HTR-8/SVneo (cell line): ENCODE measurements around the gene CHRNB2.

Experiments
- DNase-seq: peaks from one replicate; pipeline ENCODE4 v3.0.0; 2011; ENCODE audit warnings: low spot score, mixed read lengths; ENCODE audit not compliant: insufficient read length
- FAIRE-seq: peaks from 2 replicates; lab custom pipeline; 2011; peaks lifted over from hg19 to GRCh38; lab: Jason Lieb, UNC

Gene CHRNB2

DNA sequence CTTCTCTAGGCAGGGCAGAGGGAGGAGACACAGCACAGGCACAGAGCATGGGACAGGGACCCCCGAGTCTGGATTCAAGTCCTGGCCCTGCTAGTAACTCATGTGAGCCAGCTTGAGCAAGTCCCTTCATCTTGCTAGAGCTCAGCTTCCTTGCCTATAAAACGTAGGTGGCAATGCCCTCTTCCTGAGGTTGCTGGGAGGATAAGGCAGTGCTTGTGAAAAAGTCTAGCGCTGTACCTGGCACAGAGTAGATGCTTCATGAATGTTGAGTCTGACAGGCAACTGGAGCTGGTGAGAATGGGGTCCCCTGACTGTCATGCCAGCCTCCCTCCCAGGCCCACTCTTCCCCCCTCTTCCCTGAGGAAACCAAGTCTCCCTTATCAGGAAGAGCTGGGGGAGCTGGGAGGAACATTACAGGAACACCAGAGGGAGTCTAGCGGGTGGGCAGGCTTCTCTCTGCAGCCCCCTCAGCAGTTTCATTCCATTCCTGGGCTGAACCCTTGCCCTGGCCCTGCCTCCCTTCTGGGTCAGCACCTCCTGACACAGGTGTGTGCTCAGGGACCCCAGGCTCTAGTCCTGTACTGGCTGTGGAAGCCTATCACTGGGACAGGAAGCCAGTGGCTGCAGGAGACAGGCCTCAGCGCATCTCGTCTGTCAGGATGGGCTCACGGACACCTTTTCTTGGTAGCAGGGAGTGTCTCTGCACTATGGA lies 9.9 kb downstream of the CHRNB2 start:
- DNase-seq: no peak
- FAIRE-seq: no peak

GRCh38 chr1:154578058-154578418 lies 10.5 kb downstream of the CHRNB2 start:
- FAIRE-seq: no peak
- DNase-seq: no peak

GRCh38 chr1:154579374-154579773 lies 11.8 kb downstream of the CHRNB2 start:
- FAIRE-seq: no peak
- no peak for DNase-seq

DNA sequence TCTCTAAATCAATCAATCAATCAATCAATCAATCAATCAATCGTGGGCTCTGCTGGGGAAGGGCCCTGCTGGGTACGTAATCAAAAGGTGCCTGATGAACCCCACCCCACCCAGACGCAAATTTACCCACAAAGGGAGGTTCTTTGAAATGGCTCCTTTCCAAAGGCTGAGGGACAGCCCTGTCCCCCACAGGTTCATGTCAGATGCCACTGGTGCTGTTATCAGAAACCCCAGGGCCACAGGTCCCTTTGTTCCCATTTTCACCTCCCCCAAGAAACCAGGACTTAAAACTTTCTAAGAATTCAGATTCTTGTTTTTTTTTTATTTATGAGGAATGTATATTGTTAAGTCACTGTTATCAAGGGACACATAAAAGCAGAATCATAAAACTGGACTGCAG lies 14.2 kb downstream of the CHRNB2 start:
- DNase-seq: no peak
- FAIRE-seq: no peak

DNA sequence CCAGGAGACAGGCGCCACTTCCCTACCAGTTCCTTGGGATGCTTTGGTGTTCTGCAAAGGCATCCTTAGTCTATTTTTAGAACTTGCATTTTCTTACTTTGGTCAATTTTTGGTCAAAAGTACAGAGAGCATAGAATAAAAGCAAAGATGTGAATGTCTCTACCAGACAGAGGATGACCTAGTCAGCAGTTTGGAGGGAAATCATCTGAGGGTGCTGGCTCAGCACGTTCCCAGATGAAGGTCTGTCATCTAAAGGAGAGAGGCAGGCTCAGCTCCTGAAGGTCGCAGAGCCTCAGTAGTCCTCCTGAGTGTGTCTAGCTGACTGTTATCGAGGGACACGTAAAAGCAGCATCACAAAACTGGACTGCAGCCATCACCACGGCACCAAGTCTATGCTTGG lies 15.3 kb downstream of the CHRNB2 start:
- no peak for FAIRE-seq
- DNase-seq: no peak

GRCh38 chr1:154583773-154584172 lies 16.2 kb downstream of the CHRNB2 start:
- DNase-seq: no peak
- no peak for FAIRE-seq

- no peak for FAIRE-seq
- DNase-seq: no peak
These were observed 16.9 kb downstream of the CHRNB2 start for GRCh38 chr1:154584267-154584994.

GRCh38 chr1:154586231-154586630 lies 18.7 kb downstream of the CHRNB2 start:
- DNase-seq: no peak
- no peak for FAIRE-seq

DNA sequence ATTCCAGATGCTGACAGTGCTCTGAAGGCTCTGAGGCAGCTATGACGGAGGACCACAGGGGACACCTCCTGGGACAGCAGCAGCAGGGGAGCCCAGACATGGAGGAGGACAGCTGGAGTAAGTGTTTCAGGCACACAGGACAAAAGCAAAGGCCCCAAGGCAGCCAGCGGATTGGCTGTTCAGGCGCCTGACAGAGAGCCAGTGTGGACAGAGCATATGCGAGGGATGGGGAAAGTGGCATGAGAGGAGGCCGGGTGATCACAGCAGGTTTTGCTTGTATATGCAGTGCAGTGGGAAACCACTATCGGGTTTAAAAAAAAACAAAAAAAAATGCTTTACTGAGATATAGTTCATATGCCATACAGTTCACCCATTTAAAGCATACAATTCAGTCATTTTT lies 19.1 kb downstream of the CHRNB2 start:
- no peak for DNase-seq
- FAIRE-seq: no peak

- FAIRE-seq (no peak), DNase-seq (no peak)
These were observed 22.2 kb downstream of the CHRNB2 start for GRCh38 chr1:154589780-154590179.

GRCh38 chr1:154590756-154591155 lies 23.2 kb downstream of the CHRNB2 start:
- DNase-seq: no peak
- FAIRE-seq: no peak

- no peak for DNase-seq
- FAIRE-seq: no peak
These were observed 23.6 kb downstream of the CHRNB2 start for GRCh38 chr1:154591206-154591605.

GRCh38 chr1:154593390-154593789 lies 25.8 kb downstream of the CHRNB2 start:
- no peak for FAIRE-seq

GRCh38 chr1:154594811-154595210 lies 27.2 kb downstream of the CHRNB2 start:
- no peak for FAIRE-seq
- DNase-seq: no peak

More at GRCh38 chr1:154593390-154593789, 25.8 kb downstream of the CHRNB2 start:
- DNase-seq: no peak

- no peak for FAIRE-seq
- DNase-seq: no peak
These were observed 28.0 kb downstream of the CHRNB2 start for GRCh38 chr1:154595621-154596020.

GRCh38 chr1:154598871-154599635 lies 31.5 kb downstream of the CHRNB2 start:
- DNase-seq (no peak), FAIRE-seq (no peak)

DNA sequence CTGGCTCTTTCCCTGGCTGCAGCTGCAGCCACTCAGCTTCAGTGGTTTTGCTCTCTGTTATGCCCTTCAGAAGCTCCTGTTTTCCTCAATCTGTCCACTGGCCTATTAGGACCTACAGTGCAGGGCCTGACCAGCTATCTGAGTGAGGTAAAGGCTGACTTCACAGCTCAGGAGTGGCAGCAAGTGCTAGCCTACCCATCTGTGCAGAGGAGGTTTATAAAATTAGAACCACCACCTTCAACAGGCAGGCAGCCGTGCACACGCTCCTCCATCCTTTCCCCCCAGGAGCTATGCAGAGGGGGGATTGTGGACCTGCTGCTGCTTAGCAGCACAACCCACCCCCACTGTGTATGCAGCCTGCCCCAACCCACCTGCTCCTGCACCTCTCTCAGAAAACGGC lies 32.1 kb downstream of the CHRNB2 start:
- DNase-seq (no peak), FAIRE-seq (no peak)

DNA sequence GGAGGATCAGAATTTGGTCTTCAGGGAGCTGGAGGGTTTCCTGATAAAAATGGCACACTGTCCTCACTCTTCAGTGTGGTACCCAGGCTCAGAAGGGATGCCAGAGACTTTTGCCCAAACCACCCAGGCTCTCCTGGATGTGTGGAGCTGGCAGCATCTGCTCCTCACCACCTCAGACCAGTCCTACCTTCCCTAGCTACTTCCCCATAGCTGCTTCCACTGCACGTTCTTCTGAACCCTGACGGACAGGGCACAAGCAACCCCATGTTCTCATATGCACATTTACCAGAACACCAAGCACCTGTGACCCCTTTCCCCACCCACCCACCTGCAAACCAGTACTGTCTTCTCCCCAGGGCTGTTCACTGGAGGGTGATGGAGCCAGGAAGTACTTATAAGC lies 35.7 kb downstream of the CHRNB2 start:
- FAIRE-seq (no peak), DNase-seq (no peak)

DNA sequence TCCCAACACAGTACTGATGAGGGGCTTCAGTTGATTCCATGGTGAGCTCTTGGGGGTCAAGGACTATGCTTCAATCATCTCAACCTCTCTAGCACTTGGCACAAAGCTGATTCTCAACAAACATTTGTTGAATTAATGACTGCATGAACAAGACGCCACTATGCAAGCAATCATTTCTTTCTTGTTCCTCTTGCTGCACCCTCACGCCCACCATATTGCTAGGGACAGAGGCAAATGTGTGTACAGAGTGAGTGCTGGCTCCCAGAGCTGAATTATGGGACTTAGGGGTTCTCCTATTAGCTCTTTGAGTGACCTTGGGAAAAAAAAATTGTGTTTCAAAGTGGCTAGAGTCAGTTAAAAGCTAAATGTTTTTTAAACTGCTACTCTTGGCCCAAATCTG lies 38.0 kb downstream of the CHRNB2 start:
- no peak for FAIRE-seq
- DNase-seq: no peak

GRCh38 chr1:154607106-154607608 lies 39.6 kb downstream of the CHRNB2 start:
- no peak for DNase-seq
- FAIRE-seq: no peak
